GM12892 (cell line): ENCODE measurements around the gene EPHA6.

Experiments
- POLR2A ChIP-seq: IDR thresholded peaks from 2 replicates; pipeline ENCODE4 v1.6.1; 2011; ENCODE audit warnings: low read depth, low read length, control low read depth
- TAF1 ChIP-seq: IDR thresholded peaks from 2 replicates; pipeline ENCODE4 v1.6.1; 2011; ENCODE audit warnings: low read depth, mild to moderate bottlenecking, control low read depth, low read length, borderline replicate concordance

- no peak for TF ChIP-seq POLR2A
- TF ChIP-seq TAF1 = no peak
Observed at GRCh38 chr3:97610626-97611025, 796.2 kb downstream of the EPHA6 start.
